Mucosa of rectum (tissue), 2 donors: ENCODE data around the gene IMMT.

ENCODE experiments used
- H3K27ac ChIP-seq, 2 donors: one replicate each; pipeline ENCODE4 v1.7.0; 2013; ENCODE audit warnings: inconsistent platforms in 2 of 2, low read depth in 2 of 2, low read length in 2 of 2
- H3K27me3 ChIP-seq, 2 donors: one replicate each; pipeline ENCODE4 v1.7.0; 2013; ENCODE audit warnings: low read length in 2 of 2; ENCODE audit not compliant: control insufficient read depth in 2 of 2, insufficient read depth in 2 of 2
- H3K36me3 ChIP-seq, 2 donors: one replicate each; pipeline ENCODE4 v1.7.0; 2013; ENCODE audit warnings: low read length in 2 of 2; ENCODE audit not compliant: control insufficient read depth in 2 of 2, insufficient read depth in 2 of 2
- H3K4me1 ChIP-seq, 2 donors: one replicate each; pipeline ENCODE4 v1.7.0; 2013; ENCODE audit warnings: low read length in 2 of 2, mild to moderate bottlenecking in 1 of 2; ENCODE audit not compliant: control insufficient read depth in 2 of 2, insufficient read depth in 2 of 2
- H3K4me3 ChIP-seq, 2 donors: one replicate each; pipeline ENCODE4 v1.7.0; 2013; ENCODE audit warnings: low read length in 2 of 2
- H3K9ac ChIP-seq, 2 donors: one replicate each; pipeline ENCODE4 v1.7.0; 2013; ENCODE audit warnings: low read length in 2 of 2, low read depth in 1 of 2, mild to moderate bottlenecking in 1 of 2
- H3K9me3 ChIP-seq, 2 donors: one replicate each; pipeline ENCODE4 v1.7.0; 2013; ENCODE audit warnings: low read length in 2 of 2; ENCODE audit not compliant: control insufficient read depth in 2 of 2
- donor health status: healthy.
- donor health status: Normal muscosa, but diverticular disease.

Gene IMMT

DNA sequence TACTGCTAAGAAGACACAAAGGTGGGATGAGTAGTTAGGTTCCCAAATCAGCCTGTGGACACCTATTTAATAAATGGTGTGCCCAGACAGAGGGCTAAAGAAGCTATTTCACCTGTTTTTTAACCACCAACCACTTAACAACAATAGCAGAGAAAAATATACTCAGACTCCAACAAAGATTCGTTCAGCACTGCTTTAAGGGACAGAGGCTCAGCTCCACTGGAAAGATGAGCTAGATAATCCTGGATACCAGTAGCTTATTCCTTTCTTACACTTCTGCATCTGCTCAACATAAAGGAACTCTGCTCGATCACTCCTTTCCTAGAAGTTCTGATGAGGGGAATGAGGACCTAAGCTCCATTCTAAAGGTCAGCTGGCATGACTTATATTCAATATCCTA lies 44.8 kb downstream of the IMMT start:
- H3K27ac ChIP-seq, result no peak overlapping the region
- no peaks in the 10 kb centered on the region for H3K9me3 ChIP-seq
- H3K4me1 ChIP-seq, result no peaks in the 10 kb centered on the region
- H3K9ac ChIP-seq, result no peak overlapping the region
- H3K36me3 ChIP-seq, result peaks cover 59% of the 10 kb centered on the region in 2 donors
- H3K4me3 ChIP-seq, result no peak overlapping the region
- no peaks in the 10 kb centered on the region for H3K27me3 ChIP-seq

DNA sequence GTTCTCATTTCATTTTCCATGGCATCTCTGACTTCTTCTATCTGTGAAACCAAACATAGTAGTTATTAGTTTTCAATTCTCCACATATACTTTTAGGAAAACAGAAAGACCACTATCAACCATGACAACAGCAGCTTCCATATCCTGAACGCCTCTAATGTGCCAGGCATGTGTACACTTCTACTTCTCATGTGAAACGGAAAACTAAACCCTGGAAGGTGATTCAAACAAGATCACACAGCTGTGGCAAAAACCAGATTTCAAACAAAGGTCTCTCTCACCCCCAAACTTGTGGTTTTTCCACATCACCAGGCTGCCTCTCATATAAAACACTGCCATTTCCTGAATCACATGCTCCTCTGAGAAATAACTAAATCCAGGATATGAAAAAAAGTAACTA lies 47.5 kb downstream of the IMMT start:
- Histone ChIP-seq H3K27ac (no peak overlapping the region), H3K4me1 (no peaks in the 10 kb centered on the region), H3K9me3 (no peaks in the 10 kb centered on the region), H3K9ac (no peak overlapping the region), H3K36me3 (peaks cover 63 to 71% of the 10 kb centered on the region in 2 donors), H3K27me3 (no peaks in the 10 kb centered on the region), H3K4me3 (no peak overlapping the region)

DNA sequence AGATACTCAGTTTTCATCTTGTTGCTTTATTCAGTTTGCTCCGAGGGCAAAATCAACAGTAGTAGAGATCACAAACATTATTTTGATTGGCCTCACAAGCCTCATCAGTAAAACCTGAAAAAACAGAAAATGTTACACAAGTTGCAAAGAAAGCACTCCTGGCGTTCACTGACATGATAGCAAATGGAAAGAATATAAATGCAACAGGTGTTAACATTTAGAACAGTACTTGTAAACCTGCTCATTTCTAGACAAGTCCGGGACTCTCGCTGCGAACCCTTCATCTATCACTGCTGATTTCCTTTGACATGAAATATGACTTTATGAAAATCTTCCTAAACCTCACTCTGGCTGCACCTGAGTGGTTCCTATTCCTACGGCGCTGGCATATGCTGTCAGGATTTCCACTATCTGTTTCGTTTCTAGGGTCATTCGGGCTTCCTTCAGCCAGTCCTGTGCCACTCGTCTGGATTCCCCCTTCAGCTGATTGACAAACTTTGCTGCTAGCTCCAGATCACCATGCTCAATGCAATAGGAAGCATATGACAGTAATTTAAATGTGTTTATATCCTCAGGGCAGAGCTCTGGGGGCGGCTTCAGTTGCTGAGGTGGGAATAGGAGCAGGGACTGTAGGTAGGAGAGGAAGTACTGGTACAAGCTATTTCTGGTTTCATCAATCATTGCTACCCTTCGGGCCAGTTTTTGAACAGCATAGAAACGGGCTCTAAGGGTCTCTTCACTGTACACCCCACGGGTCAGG lies 51.2 kb downstream of the IMMT start:
- Histone ChIP-seq H3K9ac (no peak overlapping the region), H3K36me3 (peaks cover 55 to 70% of the 10 kb centered on the region in 2 donors), H3K27me3 (no peaks in the 10 kb centered on the region), H3K4me3 (no peak overlapping the region), H3K4me1 (no peaks in the 10 kb centered on the region), H3K9me3 (no peaks in the 10 kb centered on the region), H3K27ac (no peak overlapping the region)

DNA sequence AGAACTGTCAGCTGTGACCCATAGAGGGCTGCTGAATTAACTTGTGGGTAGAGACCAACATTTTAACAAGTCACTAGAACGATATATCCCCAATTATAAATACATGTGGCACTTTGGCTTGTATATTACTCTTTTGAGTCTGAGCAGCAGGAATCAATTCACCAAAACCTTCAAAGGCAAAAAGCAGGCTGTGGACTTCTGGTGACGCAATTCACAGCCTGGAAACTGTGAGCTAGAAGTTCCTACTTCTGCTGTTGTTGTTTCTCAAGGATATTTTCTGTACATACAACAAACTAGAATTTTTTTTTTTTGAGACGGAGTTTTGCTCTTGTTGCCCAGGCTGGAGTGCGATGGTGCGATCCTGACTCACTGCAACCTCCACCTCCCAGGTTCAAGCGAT lies 52.0 kb downstream of the IMMT start:
- peaks cover 51 to 72% of the 10 kb centered on the region in 2 donors for H3K36me3 ChIP-seq
- H3K27me3 ChIP-seq, result no peaks in the 10 kb centered on the region
- no peak overlapping the region for H3K27ac ChIP-seq

DNA sequence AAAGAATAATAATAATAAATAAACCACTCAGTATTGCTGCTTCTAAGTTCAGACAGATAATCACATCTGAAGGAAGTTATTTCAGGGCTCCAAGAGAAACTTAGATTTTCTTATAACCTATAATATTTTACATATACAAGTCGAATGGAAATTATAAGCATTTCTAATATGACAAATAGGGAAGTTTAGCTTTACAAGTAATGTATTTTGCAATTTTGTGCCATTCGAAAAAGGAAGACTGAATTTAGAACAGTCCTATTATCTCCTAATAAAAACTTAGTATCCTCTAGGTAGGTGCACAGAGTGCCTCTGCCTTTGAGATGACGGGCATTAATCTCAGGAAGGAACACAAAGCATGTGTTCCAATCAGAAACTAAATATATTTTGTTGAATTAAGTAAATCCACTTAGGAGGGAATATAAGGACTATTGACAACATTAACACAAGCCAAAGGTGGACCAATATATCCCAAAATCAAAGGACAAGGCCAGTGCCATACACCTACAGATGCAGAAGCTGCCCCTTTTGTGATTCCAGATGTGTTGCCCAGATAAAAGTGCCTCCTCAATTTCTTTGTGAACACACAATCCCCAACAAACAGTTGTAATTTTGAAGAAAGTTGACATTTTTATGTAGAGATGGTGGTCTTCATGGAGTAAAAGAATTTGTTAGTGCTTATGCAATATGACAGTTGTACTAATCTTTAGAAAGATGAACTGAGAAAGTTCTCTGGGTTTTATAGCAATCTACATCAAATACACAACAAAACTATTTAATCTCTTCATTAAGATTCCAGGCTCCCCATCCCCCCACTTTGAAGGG lies 52.6 kb downstream of the IMMT start:
- H3K36me3 ChIP-seq, result peaks cover 52 to 73% of the 10 kb centered on the region in 2 donors

More for the DNA sequence above, 52.0 kb downstream of the IMMT start:
- Histone ChIP-seq H3K4me1 (no peaks in the 10 kb centered on the region), H3K4me3 (no peak overlapping the region), H3K9ac (no peak overlapping the region), H3K9me3 (no peaks in the 10 kb centered on the region)

DNA sequence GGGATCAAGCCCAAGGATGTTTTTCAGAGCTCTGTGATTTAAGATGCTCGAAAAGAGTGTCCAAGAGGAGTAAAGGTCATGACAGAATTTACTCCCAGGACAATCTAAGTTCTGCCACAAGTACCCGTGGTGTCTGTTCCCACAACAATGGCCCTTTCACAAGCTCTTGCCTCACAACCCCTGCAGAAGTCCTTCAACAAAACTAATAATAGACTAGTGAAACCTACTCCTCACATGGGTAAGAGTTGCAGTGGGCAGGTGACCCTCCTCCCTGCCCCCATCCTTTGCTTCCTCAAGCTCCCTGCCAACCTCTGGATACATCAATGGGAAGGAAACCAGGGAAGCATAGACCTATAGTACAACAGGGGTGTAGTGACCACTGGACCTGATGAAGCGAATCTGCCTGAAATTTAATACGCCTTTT lies 54.3 kb downstream of the IMMT start:
- Histone ChIP-seq H3K27me3 (no peaks in the 10 kb centered on the region), H3K4me3 (no peak overlapping the region), H3K9ac (no peak overlapping the region), H3K9me3 (no peaks in the 10 kb centered on the region), H3K36me3 (peaks cover 57 to 76% of the 10 kb centered on the region in 2 donors), H3K4me1 (no peaks in the 10 kb centered on the region), H3K27ac (no peak overlapping the region)

More for the DNA sequence above, 52.6 kb downstream of the IMMT start:
- Histone ChIP-seq H3K9me3 (no peaks in the 10 kb centered on the region), H3K27ac (no peak overlapping the region), H3K4me1 (no peaks in the 10 kb centered on the region), H3K27me3 (no peaks in the 10 kb centered on the region), H3K9ac (no peak overlapping the region), H3K4me3 (no peak overlapping the region)

DNA sequence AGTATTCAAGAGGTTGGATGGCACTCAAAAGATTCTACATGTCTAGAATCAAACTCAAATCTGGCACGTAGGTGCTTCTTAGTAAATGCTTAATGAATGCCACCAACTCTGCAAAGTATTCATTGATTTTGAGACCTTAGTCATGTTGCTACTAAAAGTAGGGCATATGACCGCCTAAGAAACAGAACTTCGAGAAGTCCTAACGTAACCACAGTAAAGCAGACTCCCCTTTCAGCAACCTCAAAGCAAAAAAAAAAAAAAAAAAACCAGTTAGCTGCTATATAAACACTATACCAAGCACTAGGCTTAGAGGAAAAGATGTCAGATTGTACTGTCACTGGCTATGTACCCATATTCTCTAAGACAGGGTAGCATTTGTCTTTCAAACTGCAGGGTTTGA lies 55.3 kb downstream of the IMMT start:
- Histone ChIP-seq H3K4me3 (no peak overlapping the region), H3K36me3 (peaks cover 60 to 78% of the 10 kb centered on the region in 2 donors), H3K9ac (no peak overlapping the region), H3K27ac (no peak overlapping the region), H3K27me3 (no peaks in the 10 kb centered on the region), H3K4me1 (no peaks in the 10 kb centered on the region), H3K9me3 (no peaks in the 10 kb centered on the region)

DNA sequence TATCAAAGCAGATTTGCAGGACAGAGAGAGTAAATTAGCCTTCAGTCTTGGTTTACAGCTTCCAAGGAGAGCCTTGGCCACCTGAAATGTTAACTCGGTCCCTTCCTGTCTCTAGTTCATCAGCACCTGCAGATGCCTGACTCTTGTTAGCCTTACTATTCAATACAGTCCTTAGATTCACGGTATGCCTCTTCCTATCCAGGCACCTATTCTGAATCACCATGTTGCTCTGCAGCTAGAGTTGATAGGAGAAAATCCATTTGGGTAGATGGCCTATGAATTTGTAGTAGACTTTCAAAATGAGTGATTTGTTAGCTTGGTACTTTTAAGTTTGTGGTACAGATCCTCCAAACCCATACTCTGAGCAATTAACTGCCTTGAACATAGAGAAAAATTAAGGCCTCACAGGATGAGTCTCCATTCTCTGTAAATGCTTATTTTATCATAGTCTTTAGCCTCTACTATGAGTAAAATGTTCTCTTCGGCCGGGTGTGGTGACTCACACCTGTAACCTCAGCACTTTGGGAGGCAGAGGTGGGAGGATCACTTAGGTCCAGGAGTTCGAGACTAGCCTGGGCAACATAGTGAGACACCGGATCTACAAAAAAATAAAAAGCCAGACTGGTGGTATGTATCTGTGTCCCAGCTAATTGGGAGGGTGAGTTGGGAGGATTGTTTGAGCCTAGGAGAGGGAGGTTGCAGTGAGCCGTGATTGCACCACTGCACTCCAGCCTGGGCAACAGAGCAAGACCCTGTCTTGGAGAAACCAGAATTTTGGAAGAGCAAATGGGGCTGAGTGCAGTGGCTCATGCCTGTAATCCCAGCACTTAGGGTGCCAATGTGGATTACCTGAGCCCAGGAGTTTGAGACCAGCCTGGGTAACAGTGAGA lies 56.3 kb downstream of the IMMT start:
- Histone ChIP-seq H3K27ac (no peak overlapping the region), H3K27me3 (no peaks in the 10 kb centered on the region), H3K9ac (no peak overlapping the region), H3K36me3 (peaks cover 62 to 78% of the 10 kb centered on the region in 2 donors), H3K4me3 (no peak overlapping the region), H3K9me3 (no peaks in the 10 kb centered on the region), H3K4me1 (no peaks in the 10 kb centered on the region)

DNA sequence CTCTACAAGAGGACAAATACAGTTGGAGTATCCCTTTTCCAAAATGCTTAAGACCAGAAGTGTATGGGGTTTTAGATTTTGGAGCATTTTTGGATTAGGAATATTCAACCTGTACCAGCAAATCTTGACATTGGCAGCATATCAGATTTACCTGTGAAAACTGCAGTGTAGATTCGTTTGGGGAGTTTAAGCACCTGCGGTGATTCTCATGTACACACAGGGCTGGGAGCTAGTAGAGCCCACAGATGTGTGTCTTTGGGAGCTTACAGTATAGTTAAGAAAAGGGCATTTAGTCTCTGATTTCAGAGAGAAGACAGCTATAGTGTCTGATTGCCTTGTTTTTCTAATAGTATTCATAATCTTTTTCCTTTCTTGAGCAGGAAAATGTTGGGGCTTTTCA lies 59.1 kb downstream of the IMMT start:
- Histone ChIP-seq H3K27me3 (no peaks in the 10 kb centered on the region), H3K27ac (no peak overlapping the region), H3K9me3 (no peaks in the 10 kb centered on the region), H3K4me3 (no peak overlapping the region), H3K4me1 (no peaks in the 10 kb centered on the region), H3K36me3 (peaks cover 76 to 95% of the 10 kb centered on the region in 2 donors), H3K9ac (no peak overlapping the region)
